Brain microvascular endothelial cell (primary cell): ENCODE data around the gene ADAMTS2.

Experiments
- DNase-seq: peaks from one replicate; pipeline ENCODE4 v3.0.0-alpha.2; 2020
- H3K27ac ChIP-seq: fragments of 250-450 bp; sonication (Bioruptor Pico); 2 replicates; pipeline ENCODE4 v1.5.1; 2020; ENCODE audit warnings: mild to moderate bottlenecking, moderate library complexity
- H3K27me3 ChIP-seq: fragments of 250-450 bp; sonication (Bioruptor Pico); replicated peaks from 2 replicates; pipeline ENCODE4 v1.5.1; 2020; ENCODE audit warnings: mild to moderate bottlenecking
- H3K36me3 ChIP-seq: fragments of 250-450 bp; sonication (Bioruptor Pico); replicated peaks from 2 replicates; pipeline ENCODE4 v1.5.1; 2020; ENCODE audit warnings: mild to moderate bottlenecking
- H3K4me3 ChIP-seq: 2 replicates; pipeline ENCODE4 v1.5.1; 2011; ENCODE audit warnings: low read depth, mild to moderate bottlenecking, control low read depth, low read length, moderate library complexity
- in situ Hi-C: cut with HindIII; loops from 2 replicates; pipeline ENCODE4 v1.10.0; 2017; ENCODE audit warnings: low sequenced_read_pairs, low pct_ligation_motif_present
- TF ChIP-seq, protein P1 (sequence below): IDR thresholded peaks from 2 replicates; pipeline ENCODE4 v1.5.1; 2011; ENCODE audit warnings: low read depth, mild to moderate bottlenecking, moderate library complexity, low read length, control low read depth, inconsistent platforms; ENCODE audit errors: missing control alignments

The ADAMTS2 gene

DNA sequence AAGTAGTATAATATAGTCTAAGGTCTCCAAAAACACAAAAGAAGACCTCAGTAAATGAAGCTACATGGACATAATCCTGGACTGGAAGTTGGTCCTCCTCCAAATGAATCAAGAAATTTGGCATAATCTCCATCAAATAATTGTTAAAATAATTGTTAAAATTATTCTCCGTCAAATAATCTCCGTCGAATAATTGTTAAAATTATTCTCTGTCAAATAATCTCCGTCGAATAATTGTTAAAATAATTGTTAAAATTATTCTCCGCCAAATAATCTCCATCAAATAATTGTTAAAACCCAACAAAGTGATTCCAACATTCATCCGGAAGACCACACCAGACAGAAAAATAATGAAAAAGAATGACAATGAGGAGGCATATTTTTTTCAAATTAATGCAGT, 130.6 kb downstream of the ADAMTS2 start:
- Histone ChIP-seq H3K36me3 (no peaks in the 10 kb centered on the region), H3K27ac (no peak overlapping the region), H3K27me3 (no peaks in the 10 kb centered on the region), H3K4me3 (no peak overlapping the region)
- no peak for DNase-seq
- TF ChIP-seq, protein P1, sequence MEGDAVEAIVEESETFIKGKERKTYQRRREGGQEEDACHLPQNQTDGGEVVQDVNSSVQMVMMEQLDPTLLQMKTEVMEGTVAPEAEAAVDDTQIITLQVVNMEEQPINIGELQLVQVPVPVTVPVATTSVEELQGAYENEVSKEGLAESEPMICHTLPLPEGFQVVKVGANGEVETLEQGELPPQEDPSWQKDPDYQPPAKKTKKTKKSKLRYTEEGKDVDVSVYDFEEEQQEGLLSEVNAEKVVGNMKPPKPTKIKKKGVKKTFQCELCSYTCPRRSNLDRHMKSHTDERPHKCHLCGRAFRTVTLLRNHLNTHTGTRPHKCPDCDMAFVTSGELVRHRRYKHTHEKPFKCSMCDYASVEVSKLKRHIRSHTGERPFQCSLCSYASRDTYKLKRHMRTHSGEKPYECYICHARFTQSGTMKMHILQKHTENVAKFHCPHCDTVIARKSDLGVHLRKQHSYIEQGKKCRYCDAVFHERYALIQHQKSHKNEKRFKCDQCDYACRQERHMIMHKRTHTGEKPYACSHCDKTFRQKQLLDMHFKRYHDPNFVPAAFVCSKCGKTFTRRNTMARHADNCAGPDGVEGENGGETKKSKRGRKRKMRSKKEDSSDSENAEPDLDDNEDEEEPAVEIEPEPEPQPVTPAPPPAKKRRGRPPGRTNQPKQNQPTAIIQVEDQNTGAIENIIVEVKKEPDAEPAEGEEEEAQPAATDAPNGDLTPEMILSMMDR, result no peak
- in situ Hi-C loops, result no loop called here

DNA sequence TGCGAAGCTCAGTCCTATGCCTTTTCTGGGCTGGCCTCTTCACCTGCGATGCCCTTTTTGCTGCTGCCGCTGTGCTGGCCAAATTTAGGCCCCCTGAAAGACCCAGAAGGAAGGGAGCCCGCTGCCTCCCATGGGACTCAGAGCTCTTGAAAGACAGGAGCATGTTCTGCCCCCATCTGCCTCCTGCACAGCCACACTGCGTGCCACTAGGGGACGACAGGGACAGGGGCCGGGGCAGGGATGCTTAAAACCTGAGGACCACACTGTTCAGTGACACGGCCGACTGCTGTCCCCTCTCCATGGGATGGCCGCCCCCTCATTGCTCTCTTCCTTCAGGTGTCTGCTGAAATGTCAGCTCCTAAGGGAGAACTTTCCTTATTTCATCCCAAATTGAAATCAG, 132.4 kb downstream of the ADAMTS2 start:
- H3K4me3 ChIP-seq, result no peak overlapping the region
- H3K27me3 ChIP-seq, result no peaks in the 10 kb centered on the region
- no peak for DNase-seq
- TF ChIP-seq, protein P1, result no peak
- no peak overlapping the region for H3K27ac ChIP-seq
- in situ Hi-C loops, result no loop called here
- H3K36me3 ChIP-seq, result no peaks in the 10 kb centered on the region

GRCh38 chr5:179211631-179212030, 133.6 kb downstream of the ADAMTS2 start:
- no peak overlapping the region for H3K27ac ChIP-seq
- TF ChIP-seq, protein P1, result no peak
- H3K27me3 ChIP-seq, result no peaks in the 10 kb centered on the region
- no peak overlapping the region for H3K4me3 ChIP-seq
- no peaks in the 10 kb centered on the region for H3K36me3 ChIP-seq
- in situ Hi-C loops, result no loop called here
- DNase-seq, result no peak

- in situ Hi-C loops, result no loop called here
- no peak overlapping the region for H3K27ac ChIP-seq
Measured at GRCh38 chr5:179211068-179211467, 134.2 kb downstream of the ADAMTS2 start.

DNA sequence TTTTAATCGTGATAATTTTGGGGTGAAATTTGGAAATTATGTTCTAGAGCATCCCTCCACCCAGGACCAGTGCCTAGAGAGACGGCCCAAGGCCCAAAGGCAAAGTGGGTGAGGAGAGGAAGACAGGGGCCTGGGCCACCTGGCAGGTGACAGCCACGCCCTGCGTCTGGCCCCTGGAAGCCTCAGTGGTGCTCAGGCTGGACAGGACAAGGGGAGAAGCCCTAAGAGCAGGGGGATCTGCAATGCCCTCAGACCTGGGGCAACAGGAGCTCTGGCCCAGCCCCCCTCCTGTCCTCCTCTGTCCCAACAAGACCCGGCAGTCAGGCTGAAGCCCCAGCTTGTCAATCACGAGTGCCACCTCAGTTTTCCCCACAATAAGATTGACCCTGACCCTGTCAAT, 134.8 kb downstream of the ADAMTS2 start:
- H3K27ac ChIP-seq, result no peak overlapping the region
- in situ Hi-C loops, result no loop called here
- TF ChIP-seq, protein P1, result no peak
- H3K4me3 ChIP-seq, result no peak overlapping the region
- DNase-seq, result no peak
- H3K27me3 ChIP-seq, result no peaks in the 10 kb centered on the region
- H3K36me3 ChIP-seq, result no peaks in the 10 kb centered on the region

More at GRCh38 chr5:179211068-179211467, 134.2 kb downstream of the ADAMTS2 start:
- no peaks in the 10 kb centered on the region for H3K27me3 ChIP-seq
- no peaks in the 10 kb centered on the region for H3K36me3 ChIP-seq
- H3K4me3 ChIP-seq, result no peak overlapping the region
- TF ChIP-seq, protein P1, result no peak
- peak; percentile 33 for DNase-seq
